ENCODE data around the gene FAM162A. TPM values are rescaled to one million over a fixed set of nuclear protein-coding genes. Genes with fewer than 3 reads are reported as not detected.

The FAM162A gene
- 12.7 TPM for total RNA-seq (ENCODE audit: unreplicated experiment)
- long read RNA-seq, transcript FAM162A-203 (5 exons, 3,052 nt): major isoform, 11 of 12 reads
- long read RNA-seq, partial matches to known transcripts: 0 of 12 reads
- long read RNA-seq, other reads (novel, unspliced or antisense): 1 of 12 reads

- peak within 1 kb of the TSS; percentile 86 for H3K4me3 Mint-ChIP-seq (ENCODE audit: unreplicated experiment)
- TF ChIP-seq CTCF (IDR thresholded peaks at IDR 0.05; ENCODE audit: partially characterized antibody, unreplicated experiment): peak; percentile 26
- peak within 1 kb of the TSS; percentile 96 for H3K27ac Mint-ChIP-seq (ENCODE audit: unreplicated experiment)
- DNase-seq: peak; percentile 97
- H3K27me3 Mint-ChIP-seq (ENCODE audit: unreplicated experiment): no peaks in the 10 kb centered on the region
- no peaks in the 10 kb centered on the region for H3K36me3 Mint-ChIP-seq (ENCODE audit: unreplicated experiment)
- no peaks in the 10 kb centered on the region for H3K9me3 Mint-ChIP-seq (ENCODE audit: unreplicated experiment)
- peaks cover 13% of the 10 kb centered on the region for H3K4me1 Mint-ChIP-seq (ENCODE audit: low read depth, unreplicated experiment)
These were observed at the start of gene FAM162A for GRCh38 chr3:122383771-122384697. FAM162A (plus strand) TSS chr3:122384182; CDS start chr3:122384266, 84 bp downstream.

- no peak for DNase-seq
- no peak for TF ChIP-seq CTCF (IDR thresholded peaks at IDR 0.05; ENCODE audit: partially characterized antibody, unreplicated experiment)
- Mint-ChIP-seq H3K9me3 (ENCODE audit: unreplicated experiment) (peaks cover 4% of the 10 kb centered on the region), H3K27ac (ENCODE audit: unreplicated experiment) (no peak overlapping the region), H3K4me3 (ENCODE audit: unreplicated experiment) (no peak overlapping the region), H3K4me1 (ENCODE audit: low read depth, unreplicated experiment) (no peaks in the 10 kb centered on the region), H3K27me3 (ENCODE audit: unreplicated experiment) (no peaks in the 10 kb centered on the region), H3K36me3 (ENCODE audit: unreplicated experiment) (no peaks in the 10 kb centered on the region)
These were observed 41.2 kb upstream of the FAM162A start for GRCh38 chr3:122342803-122343202.

- Mint-ChIP-seq H3K27ac (ENCODE audit: unreplicated experiment) (no peak overlapping the region), H3K9me3 (ENCODE audit: unreplicated experiment) (peaks cover 4% of the 10 kb centered on the region), H3K4me1 (ENCODE audit: low read depth, unreplicated experiment) (no peaks in the 10 kb centered on the region), H3K36me3 (ENCODE audit: unreplicated experiment) (no peaks in the 10 kb centered on the region), H3K4me3 (ENCODE audit: unreplicated experiment) (no peak overlapping the region), H3K27me3 (ENCODE audit: unreplicated experiment) (no peaks in the 10 kb centered on the region)
- no peak for DNase-seq
- no peak for TF ChIP-seq CTCF (IDR thresholded peaks at IDR 0.05; ENCODE audit: partially characterized antibody, unreplicated experiment)
These were observed 40.3 kb upstream of the FAM162A start for GRCh38 chr3:122343654-122344053.

- no peaks in the 10 kb centered on the region for H3K9me3 Mint-ChIP-seq (ENCODE audit: unreplicated experiment)
- H3K4me3 Mint-ChIP-seq (ENCODE audit: unreplicated experiment): no peak overlapping the region
- H3K36me3 Mint-ChIP-seq (ENCODE audit: unreplicated experiment): no peaks in the 10 kb centered on the region
These were observed 34.8 kb upstream of the FAM162A start for GRCh38 chr3:122349171-122349570.

More at GRCh38 chr3:122349171-122349570, 34.8 kb upstream of the FAM162A start:
- H3K27me3 Mint-ChIP-seq (ENCODE audit: unreplicated experiment): no peaks in the 10 kb centered on the region
- DNase-seq: no peak
- no peaks in the 10 kb centered on the region for H3K4me1 Mint-ChIP-seq (ENCODE audit: low read depth, unreplicated experiment)
- no peak for TF ChIP-seq CTCF (IDR thresholded peaks at IDR 0.05; ENCODE audit: partially characterized antibody, unreplicated experiment)
- H3K27ac Mint-ChIP-seq (ENCODE audit: unreplicated experiment): no peak overlapping the region
